NAMALWA (cell line): ENCODE measurements around the gene PRR14L.

Source experiments
- DNase-seq: peaks from one replicate; pipeline ENCODE4 v3.0.0-alpha.2; 2015; ENCODE audit warnings: low spot score

PRR14L gene

GRCh38 chr22:31639436-31640039 lies 110.4 kb downstream of the PRR14L start:
- peak; percentile 43 for DNase-seq

GRCh38 chr22:31637891-31638618 lies 111.9 kb downstream of the PRR14L start:
- DNase-seq, result peak; percentile 68

- DNase-seq, result peak; percentile 84
Measured at GRCh38 chr22:31637447-31637890, 112.5 kb downstream of the PRR14L start.

GRCh38 chr22:31635638-31636306 lies 114.2 kb downstream of the PRR14L start:
- no peak for DNase-seq

- DNase-seq, result no peak
Measured at GRCh38 chr22:31631436-31631835, 118.5 kb downstream of the PRR14L start.
